AG10803 (cell line): Measurements from ENCODE around the gene TEN1.
A peak's percentile ranks its signal among the peaks of the same experiment; 100 is the strongest.

ENCODE experiments used
- DNase-seq: peaks from one replicate; pipeline ENCODE4 v3.0.0; 2010; ENCODE audit warnings: low read depth
- H3K4me3 ChIP-seq: 2 replicates; pipeline ENCODE4 v1.5.1; 2011; ENCODE audit warnings: mild to moderate bottlenecking, low read length, control low read depth
- TF ChIP-seq, protein P1 (sequence below): conservative IDR thresholded peaks from 2 replicates; pipeline ENCODE4 v1.5.1; 2011; ENCODE audit warnings: mild to moderate bottlenecking, low read length, control low read depth, inconsistent platforms

Gene TEN1

DNA sequence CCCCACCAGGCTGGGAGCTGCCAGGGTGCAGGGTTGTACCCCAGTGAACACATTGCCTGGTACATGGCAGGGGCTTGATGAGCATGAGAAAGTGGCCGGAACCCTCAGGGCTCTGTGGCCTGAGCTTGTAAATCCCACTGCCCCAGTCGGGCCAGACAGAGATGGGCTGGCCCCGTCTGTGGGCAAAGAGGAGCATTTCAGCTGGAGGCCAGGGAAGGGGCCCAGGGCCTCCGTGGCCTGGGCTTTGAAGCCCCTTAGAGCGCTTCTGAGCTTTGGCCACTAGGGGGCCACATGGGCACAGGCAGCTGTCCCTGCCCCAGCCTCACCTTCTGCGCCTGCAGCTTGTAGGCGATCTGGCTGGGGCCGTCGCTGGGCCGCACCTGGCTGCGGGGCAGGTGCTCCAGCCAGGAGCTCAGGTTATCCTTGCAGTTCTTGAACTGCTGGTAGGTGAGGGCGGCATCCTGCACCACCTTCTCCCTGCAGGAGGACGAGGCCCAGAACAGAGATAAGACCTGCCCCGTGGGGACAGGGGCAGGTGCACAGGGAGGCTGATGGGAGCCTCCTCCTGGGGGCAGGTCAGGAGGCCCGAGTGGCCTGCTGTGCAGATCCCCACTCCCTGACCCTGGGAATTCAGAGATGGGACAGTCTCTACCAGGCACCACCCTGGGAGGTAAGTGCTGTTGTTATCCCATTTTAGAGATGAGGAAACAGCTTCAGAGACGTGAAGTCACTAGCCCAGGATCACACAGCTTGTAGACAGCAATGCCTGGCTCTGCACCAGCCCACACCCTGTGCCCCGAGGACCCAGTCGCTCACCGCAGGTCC lies 35.3 kb downstream of the TEN1 start:
- H3K4me3 ChIP-seq, result no peak overlapping the region
- peak; percentile 54 for DNase-seq

DNA sequence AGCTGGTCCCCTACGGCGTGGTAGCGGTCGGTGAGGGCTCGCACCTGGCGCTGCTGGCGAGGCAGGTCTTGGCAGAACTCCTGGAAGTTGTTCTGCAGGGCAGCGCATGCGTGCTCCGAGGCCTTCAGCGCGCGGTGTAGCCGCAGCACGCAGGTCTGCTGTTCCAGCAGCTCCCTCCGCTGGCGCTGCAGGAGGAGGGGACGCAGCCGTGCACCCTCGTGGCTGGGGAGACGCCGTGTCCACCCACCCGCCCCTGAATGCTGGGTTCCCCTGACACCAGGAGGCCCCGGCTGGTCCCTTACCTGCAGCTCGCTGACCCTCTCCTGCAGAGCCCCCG lies 35.9 kb downstream of the TEN1 start:
- H3K4me3 ChIP-seq, result no peak overlapping the region
- no peak for DNase-seq
- TF ChIP-seq, protein P1, sequence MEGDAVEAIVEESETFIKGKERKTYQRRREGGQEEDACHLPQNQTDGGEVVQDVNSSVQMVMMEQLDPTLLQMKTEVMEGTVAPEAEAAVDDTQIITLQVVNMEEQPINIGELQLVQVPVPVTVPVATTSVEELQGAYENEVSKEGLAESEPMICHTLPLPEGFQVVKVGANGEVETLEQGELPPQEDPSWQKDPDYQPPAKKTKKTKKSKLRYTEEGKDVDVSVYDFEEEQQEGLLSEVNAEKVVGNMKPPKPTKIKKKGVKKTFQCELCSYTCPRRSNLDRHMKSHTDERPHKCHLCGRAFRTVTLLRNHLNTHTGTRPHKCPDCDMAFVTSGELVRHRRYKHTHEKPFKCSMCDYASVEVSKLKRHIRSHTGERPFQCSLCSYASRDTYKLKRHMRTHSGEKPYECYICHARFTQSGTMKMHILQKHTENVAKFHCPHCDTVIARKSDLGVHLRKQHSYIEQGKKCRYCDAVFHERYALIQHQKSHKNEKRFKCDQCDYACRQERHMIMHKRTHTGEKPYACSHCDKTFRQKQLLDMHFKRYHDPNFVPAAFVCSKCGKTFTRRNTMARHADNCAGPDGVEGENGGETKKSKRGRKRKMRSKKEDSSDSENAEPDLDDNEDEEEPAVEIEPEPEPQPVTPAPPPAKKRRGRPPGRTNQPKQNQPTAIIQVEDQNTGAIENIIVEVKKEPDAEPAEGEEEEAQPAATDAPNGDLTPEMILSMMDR, result no peak

More for the DNA sequence above, 35.3 kb downstream of the TEN1 start:
- TF ChIP-seq, protein P1, result peak; percentile 84

DNA sequence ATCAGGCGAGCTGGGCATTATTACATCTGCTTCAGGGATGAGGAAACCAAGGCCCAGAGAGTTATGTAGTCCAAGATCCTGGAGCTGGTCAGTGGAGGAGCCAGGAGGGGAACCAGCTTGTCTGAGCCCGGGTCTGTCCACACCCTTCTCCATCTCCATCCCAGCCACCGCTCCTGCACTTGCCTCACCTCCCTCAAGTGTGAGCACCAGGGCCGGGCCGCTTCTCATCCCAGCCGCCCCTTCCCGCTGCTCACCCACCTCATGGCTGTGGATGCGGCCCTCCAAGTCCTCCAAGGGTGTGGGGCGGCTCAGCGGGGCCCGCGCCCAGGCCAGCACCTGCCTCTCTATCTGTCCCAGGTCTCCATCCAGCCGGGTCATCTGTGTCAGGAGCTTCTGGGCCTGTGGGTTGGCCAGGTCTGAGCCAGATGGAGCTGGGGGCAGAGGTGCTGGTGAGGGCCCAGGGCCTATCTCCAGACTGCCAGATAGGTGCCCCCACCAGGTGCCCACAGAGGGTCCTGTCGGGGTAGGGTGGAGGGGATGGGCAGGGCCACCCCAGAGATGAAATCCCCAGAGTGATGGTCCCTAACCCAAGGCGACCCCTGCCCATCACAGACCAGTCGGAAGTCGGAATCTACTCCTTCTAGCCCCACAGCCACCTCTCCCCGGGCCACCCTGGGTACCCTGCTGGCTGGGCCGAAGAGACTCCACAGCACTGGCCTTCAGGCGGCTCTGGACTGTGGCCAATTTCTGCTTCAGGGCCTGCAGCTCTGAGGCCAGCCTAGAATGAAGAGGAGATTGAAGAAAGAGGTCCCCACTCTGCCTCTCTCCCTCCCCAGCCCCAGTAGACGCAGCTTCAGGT lies 38.7 kb downstream of the TEN1 start:
- TF ChIP-seq, protein P1, result no peak
- no peak for DNase-seq
- no peak overlapping the region for H3K4me3 ChIP-seq

DNA sequence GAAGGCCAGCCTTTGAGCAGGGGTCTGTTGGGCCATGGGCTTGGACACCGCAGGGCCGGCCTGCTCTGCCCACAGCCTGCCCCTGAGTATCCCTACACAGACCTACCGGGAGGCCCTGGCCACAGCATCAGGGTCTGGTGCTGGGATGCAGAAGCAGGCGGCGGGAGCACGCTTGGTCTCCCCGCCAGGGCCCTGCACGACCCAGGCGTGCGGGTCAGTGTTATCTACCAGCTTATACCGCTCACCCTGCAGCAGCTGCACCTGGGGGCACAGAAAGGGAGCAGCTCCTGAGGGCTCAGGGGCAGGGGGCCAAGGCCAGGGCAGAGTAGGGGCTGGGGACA lies 39.3 kb downstream of the TEN1 start:
- no peak for DNase-seq
- TF ChIP-seq, protein P1, result no peak
- no peak overlapping the region for H3K4me3 ChIP-seq

DNA sequence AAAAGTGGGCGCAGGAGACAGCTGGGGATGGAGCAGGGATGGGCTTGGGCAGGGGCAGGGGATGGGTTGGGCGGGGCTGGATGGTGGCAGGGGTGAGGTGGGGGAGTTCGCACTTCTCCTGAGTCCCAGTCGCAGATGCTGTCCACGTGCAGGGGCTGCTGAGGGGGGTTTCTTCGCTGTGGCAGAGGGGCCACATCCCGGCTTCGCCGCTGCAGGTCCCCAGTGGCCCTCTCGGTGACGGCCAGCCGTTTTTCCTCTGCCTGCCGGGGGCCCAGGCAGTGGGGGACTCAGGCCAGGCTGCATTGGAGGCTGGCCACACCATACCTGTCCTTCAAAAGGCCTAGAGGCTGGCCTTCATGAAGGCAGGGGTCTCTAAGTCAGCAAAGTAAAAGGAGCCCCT lies 39.8 kb downstream of the TEN1 start:
- H3K4me3 ChIP-seq, result no peak overlapping the region
- DNase-seq, result no peak
- TF ChIP-seq, protein P1, result no peak

DNA sequence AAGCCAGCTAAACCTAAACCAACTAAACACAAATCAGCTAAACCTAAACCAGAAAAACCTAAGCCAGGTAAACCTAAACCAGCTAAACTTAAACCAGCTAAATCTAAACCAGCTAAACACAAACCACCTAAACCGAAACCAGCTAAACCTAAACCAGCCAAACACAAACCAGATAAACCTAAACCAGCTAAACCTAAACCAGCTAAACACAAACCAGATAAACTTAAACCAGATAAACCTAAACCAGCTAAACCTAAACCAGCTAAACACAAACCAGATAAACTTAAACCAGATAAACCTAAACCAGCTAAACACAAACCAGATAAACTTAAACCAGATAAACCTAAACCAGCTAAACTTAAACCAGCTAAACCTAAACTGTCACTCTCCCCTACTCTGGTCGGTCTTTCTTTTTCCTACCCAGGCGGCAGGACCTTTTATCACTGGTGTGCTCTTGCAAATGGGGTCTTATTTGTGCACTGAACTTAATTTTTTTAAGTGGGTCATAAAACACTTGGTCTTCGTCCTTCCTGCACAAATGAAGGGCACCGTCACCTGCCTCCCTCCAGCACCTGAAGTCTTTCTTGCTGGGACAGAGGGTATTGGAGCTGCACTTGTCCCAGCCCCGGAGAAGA lies 40.9 kb downstream of the TEN1 start:
- H3K4me3 ChIP-seq, result no peak overlapping the region
- TF ChIP-seq, protein P1, result no peak
- DNase-seq, result no peak

DNA sequence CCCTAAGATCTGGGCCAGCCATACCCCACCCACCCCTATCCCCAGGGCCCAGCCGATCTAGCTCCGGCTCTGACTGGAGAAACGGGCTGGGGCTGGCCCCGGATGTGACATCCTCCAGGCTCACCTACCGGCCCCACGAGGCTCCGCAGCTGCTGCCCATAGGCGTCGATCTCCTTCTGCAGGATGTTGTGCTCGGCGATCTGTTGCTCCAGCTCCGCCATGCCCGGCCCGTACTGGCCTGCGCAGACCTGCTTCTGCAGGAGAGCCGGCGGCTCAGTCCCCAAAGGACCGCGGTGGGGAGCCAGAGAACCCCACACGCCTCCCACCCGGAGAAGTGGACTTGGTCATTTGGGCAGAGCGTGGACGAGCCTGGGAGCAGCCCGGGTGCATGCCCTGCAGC lies 43.2 kb downstream of the TEN1 start:
- DNase-seq, result no peak

More for the DNA sequence above, 43.2 kb downstream of the TEN1 start:
- H3K4me3 ChIP-seq, result no peak overlapping the region
- TF ChIP-seq, protein P1, result no peak
